ENCODE measurements around the gene CLEC10A.

CLEC10A gene

DNA sequence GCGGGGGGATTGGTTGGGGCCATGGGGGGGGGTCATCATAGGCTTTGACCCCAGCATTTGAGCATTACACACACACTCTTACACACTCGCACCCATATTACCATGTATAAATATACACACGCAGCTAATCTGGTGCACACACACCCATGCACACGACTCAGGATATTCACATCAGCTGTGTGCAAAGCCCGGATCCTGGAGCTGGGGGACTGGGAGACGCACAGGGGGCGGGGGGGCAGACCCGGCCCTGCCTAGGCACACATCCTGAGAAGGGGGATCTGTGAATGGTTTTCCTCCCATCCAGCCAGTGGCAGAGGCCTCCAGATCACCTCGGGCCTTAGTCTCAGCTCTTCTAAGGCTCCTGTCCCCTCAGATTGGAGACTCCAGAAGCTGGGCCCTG is 28.9 kb upstream of the CLEC10A start:
- Histone ChIP-seq H2AFZ (ENCODE audit: low read length) (no peak overlapping the region), H3K9me2 (replicated peaks; ENCODE audit: insufficient read depth, low read length) (no peaks in the 10 kb centered on the region), H3K4me3 (ENCODE audit: low read length) (no peak overlapping the region), H3K4me2 (ENCODE audit: low read depth, low read length) (no peak overlapping the region), H3K79me2 (ENCODE audit: low read length) (no peaks in the 10 kb centered on the region), H3K9ac (ENCODE audit: low read length) (no peak overlapping the region), H3K27ac (ENCODE audit: low read length) (no peak overlapping the region), H3F3A (ENCODE audit: insufficient read depth, low read length) (no peaks in the 10 kb centered on the region), H3K9me3 (replicated peaks; ENCODE audit: insufficient read depth, low read length) (no peaks in the 10 kb centered on the region), H4K20me1 (ENCODE audit: insufficient read depth, low read length) (no peaks in the 10 kb centered on the region), H3K36me3 (replicated peaks; ENCODE audit: insufficient read depth, low read length) (no peaks in the 10 kb centered on the region), H3K27me3 (replicated peaks; ENCODE audit: insufficient read depth, low read length) (peaks cover 84% of the 10 kb centered on the region), H3K4me1 (ENCODE audit: low read length) (no peaks in the 10 kb centered on the region)
- DNase-seq = no peak
- TF ChIP-seq EZH2phosphoT487 (IDR thresholded peaks at IDR 0.05; ENCODE audit: low read length) (no peak), EZH2 (optimal IDR thresholded peaks at IDR 0.05; ENCODE audit: low read depth, low read length) (no peak)

DNA sequence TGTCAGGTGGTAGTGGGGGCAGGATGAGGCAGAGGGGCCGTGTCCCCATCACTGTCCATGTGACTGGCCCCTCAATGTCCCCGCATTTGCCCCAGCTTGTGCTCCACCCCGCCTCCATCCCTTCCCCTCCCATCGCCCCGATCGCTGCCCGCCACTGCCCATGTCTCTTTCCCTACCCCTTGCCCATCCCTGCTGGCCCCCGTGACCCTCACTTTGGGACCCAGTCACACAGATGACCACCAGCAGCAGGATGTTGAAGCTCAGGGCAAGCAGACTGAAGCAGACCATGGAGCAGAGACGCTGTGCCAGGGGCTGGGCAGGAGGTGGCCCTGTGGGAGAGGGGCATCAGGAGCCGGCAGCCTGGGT is 28.5 kb upstream of the CLEC10A start:
- TF ChIP-seq EZH2phosphoT487 (IDR thresholded peaks at IDR 0.05; ENCODE audit: low read length) (no peak), EZH2 (optimal IDR thresholded peaks at IDR 0.05; ENCODE audit: low read depth, low read length) (no peak)
- TF ChIP-seq, protein P1, sequence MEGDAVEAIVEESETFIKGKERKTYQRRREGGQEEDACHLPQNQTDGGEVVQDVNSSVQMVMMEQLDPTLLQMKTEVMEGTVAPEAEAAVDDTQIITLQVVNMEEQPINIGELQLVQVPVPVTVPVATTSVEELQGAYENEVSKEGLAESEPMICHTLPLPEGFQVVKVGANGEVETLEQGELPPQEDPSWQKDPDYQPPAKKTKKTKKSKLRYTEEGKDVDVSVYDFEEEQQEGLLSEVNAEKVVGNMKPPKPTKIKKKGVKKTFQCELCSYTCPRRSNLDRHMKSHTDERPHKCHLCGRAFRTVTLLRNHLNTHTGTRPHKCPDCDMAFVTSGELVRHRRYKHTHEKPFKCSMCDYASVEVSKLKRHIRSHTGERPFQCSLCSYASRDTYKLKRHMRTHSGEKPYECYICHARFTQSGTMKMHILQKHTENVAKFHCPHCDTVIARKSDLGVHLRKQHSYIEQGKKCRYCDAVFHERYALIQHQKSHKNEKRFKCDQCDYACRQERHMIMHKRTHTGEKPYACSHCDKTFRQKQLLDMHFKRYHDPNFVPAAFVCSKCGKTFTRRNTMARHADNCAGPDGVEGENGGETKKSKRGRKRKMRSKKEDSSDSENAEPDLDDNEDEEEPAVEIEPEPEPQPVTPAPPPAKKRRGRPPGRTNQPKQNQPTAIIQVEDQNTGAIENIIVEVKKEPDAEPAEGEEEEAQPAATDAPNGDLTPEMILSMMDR (IDR thresholded peaks at IDR 0.05; ENCODE audit: low read length) = no peak
- H4K20me1 ChIP-seq (ENCODE audit: insufficient read depth, low read length) = no peaks in the 10 kb centered on the region

DNA sequence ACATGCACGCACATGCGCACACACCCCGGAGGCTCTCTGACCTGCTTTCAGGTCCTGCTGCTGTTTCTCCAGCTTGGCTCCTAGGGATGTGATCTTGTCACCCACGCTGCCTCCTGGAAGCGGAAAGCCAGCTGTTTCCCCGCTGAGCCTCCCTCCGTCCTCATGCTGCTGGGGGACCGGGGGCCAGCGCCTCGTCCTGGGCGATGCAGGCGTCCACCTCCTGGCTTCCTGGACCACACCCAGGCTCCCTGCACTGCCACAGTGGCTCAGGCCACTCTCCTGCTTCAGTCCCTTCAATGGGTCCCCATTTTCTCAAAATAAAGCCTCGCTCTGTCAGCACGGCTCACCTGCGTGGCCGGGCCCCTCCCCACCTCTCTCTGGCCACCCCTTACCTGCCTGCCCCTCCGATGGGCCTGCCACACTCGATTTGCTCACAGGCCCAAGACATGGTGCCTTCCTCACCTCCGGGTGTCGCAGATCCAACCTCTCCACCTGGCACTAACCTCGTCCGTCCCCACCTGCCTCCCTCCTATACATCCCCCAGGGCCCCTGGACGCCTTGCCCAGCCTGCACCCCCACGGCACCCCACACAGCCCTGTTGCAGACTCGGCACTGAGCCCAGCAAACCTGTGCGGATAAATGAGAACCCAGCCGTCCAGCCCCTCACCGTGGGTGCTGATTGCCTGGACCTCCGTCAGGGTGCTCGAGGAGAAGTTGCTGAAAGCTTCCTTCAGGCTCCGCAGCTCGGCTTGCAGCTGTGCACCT is 27.9 kb upstream of the CLEC10A start:
- no peaks in the 10 kb centered on the region for H3K9me2 ChIP-seq (replicated peaks; ENCODE audit: insufficient read depth, low read length)
- TF ChIP-seq EZH2 (optimal IDR thresholded peaks at IDR 0.05; ENCODE audit: low read depth, low read length) = no peak
- TF ChIP-seq EZH2phosphoT487 (IDR thresholded peaks at IDR 0.05; ENCODE audit: low read length) = no peak
- H3F3A ChIP-seq (ENCODE audit: insufficient read depth, low read length) = no peaks in the 10 kb centered on the region
- no peaks in the 10 kb centered on the region for H3K4me1 ChIP-seq (ENCODE audit: low read length)
- H3K27me3 ChIP-seq (replicated peaks; ENCODE audit: insufficient read depth, low read length) = peaks cover 87% of the 10 kb centered on the region
- H3K9me3 ChIP-seq (replicated peaks; ENCODE audit: insufficient read depth, low read length) = no peaks in the 10 kb centered on the region
- H3K27ac ChIP-seq (ENCODE audit: low read length) = no peak overlapping the region
- no peak overlapping the region for H2AFZ ChIP-seq (ENCODE audit: low read length)
- no peak for DNase-seq
- H3K36me3 ChIP-seq (replicated peaks; ENCODE audit: insufficient read depth, low read length) = no peaks in the 10 kb centered on the region
- H3K9ac ChIP-seq (ENCODE audit: low read length) = no peak overlapping the region
- H3K4me3 ChIP-seq (ENCODE audit: low read length) = no peak overlapping the region
- no peaks in the 10 kb centered on the region for H4K20me1 ChIP-seq (ENCODE audit: insufficient read depth, low read length)
- no peaks in the 10 kb centered on the region for H3K79me2 ChIP-seq (ENCODE audit: low read length)
- H3K4me2 ChIP-seq (ENCODE audit: low read depth, low read length) = no peak overlapping the region

More for the DNA sequence above, 28.5 kb upstream of the CLEC10A start:
- Histone ChIP-seq H3K9me2 (replicated peaks; ENCODE audit: insufficient read depth, low read length) (no peaks in the 10 kb centered on the region), H3K79me2 (ENCODE audit: low read length) (no peaks in the 10 kb centered on the region), H2AFZ (ENCODE audit: low read length) (no peak overlapping the region), H3K4me3 (ENCODE audit: low read length) (no peak overlapping the region), H3K4me2 (ENCODE audit: low read depth, low read length) (no peak overlapping the region), H3K27ac (ENCODE audit: low read length) (no peak overlapping the region), H3K27me3 (replicated peaks; ENCODE audit: insufficient read depth, low read length) (peaks cover 87% of the 10 kb centered on the region), H3K36me3 (replicated peaks; ENCODE audit: insufficient read depth, low read length) (no peaks in the 10 kb centered on the region), H3K9ac (ENCODE audit: low read length) (no peak overlapping the region), H3K4me1 (ENCODE audit: low read length) (no peaks in the 10 kb centered on the region), H3F3A (ENCODE audit: insufficient read depth, low read length) (no peaks in the 10 kb centered on the region), H3K9me3 (replicated peaks; ENCODE audit: insufficient read depth, low read length) (no peaks in the 10 kb centered on the region)
- DNase-seq = no peak

DNA sequence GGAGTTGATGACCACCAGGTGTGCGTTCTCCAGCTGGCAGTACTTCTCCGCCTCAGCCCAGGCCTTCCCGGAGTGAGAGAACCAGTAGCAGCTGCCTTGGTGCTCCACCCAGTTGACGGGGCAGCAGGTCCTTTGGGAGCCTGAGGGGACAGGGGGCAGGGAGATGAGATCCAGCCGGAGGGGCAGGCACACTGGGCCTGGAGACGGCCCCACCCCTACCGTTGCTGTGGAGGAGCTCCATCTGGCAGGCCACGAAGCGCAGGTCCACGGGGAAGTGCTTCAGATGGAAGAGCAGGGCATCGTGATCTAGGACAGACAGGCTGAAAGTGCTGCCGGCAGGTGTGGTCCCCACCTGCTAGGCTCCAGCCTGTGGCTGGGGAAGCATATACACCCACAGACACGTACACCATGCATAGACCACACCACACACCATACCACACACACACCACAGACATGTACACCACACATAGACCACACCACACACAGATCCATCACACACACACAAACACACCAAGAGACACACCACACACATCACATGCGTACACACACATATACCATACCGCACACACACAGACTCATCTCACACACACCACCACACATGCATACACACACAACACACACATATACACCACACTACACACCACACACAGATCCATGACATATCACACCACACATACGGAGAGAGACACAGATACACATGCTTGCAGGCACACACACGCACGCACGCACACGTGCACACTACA is 27.1 kb upstream of the CLEC10A start:
- Histone ChIP-seq H3K27me3 (replicated peaks; ENCODE audit: insufficient read depth, low read length) (peaks cover 87% of the 10 kb centered on the region), H3K9me2 (replicated peaks; ENCODE audit: insufficient read depth, low read length) (no peaks in the 10 kb centered on the region), H3K4me2 (ENCODE audit: low read depth, low read length) (no peak overlapping the region), H4K20me1 (ENCODE audit: insufficient read depth, low read length) (no peaks in the 10 kb centered on the region), H3K9ac (ENCODE audit: low read length) (no peak overlapping the region), H3K27ac (ENCODE audit: low read length) (no peak overlapping the region), H3K79me2 (ENCODE audit: low read length) (no peaks in the 10 kb centered on the region), H3K4me3 (ENCODE audit: low read length) (no peak overlapping the region), H3F3A (ENCODE audit: insufficient read depth, low read length) (no peaks in the 10 kb centered on the region), H2AFZ (ENCODE audit: low read length) (no peak overlapping the region), H3K36me3 (replicated peaks; ENCODE audit: insufficient read depth, low read length) (no peaks in the 10 kb centered on the region), H3K9me3 (replicated peaks; ENCODE audit: insufficient read depth, low read length) (no peaks in the 10 kb centered on the region), H3K4me1 (ENCODE audit: low read length) (no peaks in the 10 kb centered on the region)
- TF ChIP-seq EZH2 (optimal IDR thresholded peaks at IDR 0.05; ENCODE audit: low read depth, low read length) (no peak), EZH2phosphoT487 (IDR thresholded peaks at IDR 0.05; ENCODE audit: low read length) (no peak)
- TF ChIP-seq, protein P1 (IDR thresholded peaks at IDR 0.05; ENCODE audit: low read length) = no peak
- no peak for DNase-seq
